A673 (cell line): ENCODE measurements around the gene ZSCAN12.

Source experiments
- CTCF ChIP-seq: fragments of 300-800, 200-600 bp; sonication (generic); conservative IDR thresholded peaks from 2 replicates; pipeline ENCODE4 v1.5.1; 2017; ENCODE audit warnings: low read depth, mild to moderate bottlenecking, antibody characterized with exemption, low read length, moderate library complexity, mixed read lengths
- EZH2 ChIP-seq: fragments of 200-600 bp; sonication (generic); IDR thresholded peaks from 2 replicates; pipeline ENCODE4 v1.6.1; 2017; ENCODE audit warnings: borderline replicate concordance, low read depth, mild to moderate bottlenecking, mixed read lengths, antibody characterized with exemption, low read length; ENCODE audit not compliant: poor library complexity, severe bottlenecking

- TF ChIP-seq CTCF (no peak), EZH2 (no peak)
Observed at GRCh38 chr6:28390688-28391087, 8.9 kb downstream of the ZSCAN12 start.
